Activated naive CD4-positive, alpha-beta T cell treated with anti-CD3 and anti-CD28 coated beads, Interleukin-2, amount 50 U/mL, for 24 hours (primary cell): ENCODE data around the gene AREL1.
A peak's percentile ranks its signal among the peaks of the same experiment; 100 is the strongest.

Experiments
- H3K27ac Mint-ChIP-seq: one replicate; pipeline ENCODE4 v1.8.0; 2021; ENCODE audit warnings: mild to moderate bottlenecking, mixed read lengths
- H3K27me3 Mint-ChIP-seq: one replicate; pipeline ENCODE4 v1.8.0; 2021; ENCODE audit warnings: mixed read lengths
- H3K36me3 Mint-ChIP-seq: one replicate; pipeline ENCODE4 v1.8.0; 2021; ENCODE audit warnings: mixed read lengths
- H3K4me1 Mint-ChIP-seq: one replicate; pipeline ENCODE4 v1.8.0; 2021; ENCODE audit warnings: mixed read lengths
- H3K4me3 Mint-ChIP-seq: one replicate; pipeline ENCODE4 v1.8.0; 2021; ENCODE audit warnings: mild to moderate bottlenecking, mixed read lengths
- H3K9me3 Mint-ChIP-seq: one replicate; pipeline ENCODE4 v1.8.0; 2021; ENCODE audit warnings: mixed read lengths

AREL1 gene

GRCh38 chr14:74638966-74639365 is 73.9 kb downstream of the AREL1 start:
- no peak overlapping the region for H3K27ac Mint-ChIP-seq
- no peak overlapping the region for H3K4me3 Mint-ChIP-seq
- H3K27me3 Mint-ChIP-seq = peaks cover 2% of the 10 kb centered on the region
- H3K36me3 Mint-ChIP-seq = no peaks in the 10 kb centered on the region
- no peaks in the 10 kb centered on the region for H3K4me1 Mint-ChIP-seq
- H3K9me3 Mint-ChIP-seq = no peaks in the 10 kb centered on the region

GRCh38 chr14:74638066-74638465 is 74.8 kb downstream of the AREL1 start:
- peaks cover 2% of the 10 kb centered on the region for H3K27me3 Mint-ChIP-seq
- H3K27ac Mint-ChIP-seq = no peak overlapping the region
- H3K4me3 Mint-ChIP-seq = no peak overlapping the region
- H3K4me1 Mint-ChIP-seq = no peaks in the 10 kb centered on the region
- no peaks in the 10 kb centered on the region for H3K36me3 Mint-ChIP-seq
- no peaks in the 10 kb centered on the region for H3K9me3 Mint-ChIP-seq

GRCh38 chr14:74637178-74637550 is 75.7 kb downstream of the AREL1 start:
- H3K9me3 Mint-ChIP-seq = no peaks in the 10 kb centered on the region
- no peak overlapping the region for H3K27ac Mint-ChIP-seq
- H3K4me1 Mint-ChIP-seq = no peaks in the 10 kb centered on the region
- H3K27me3 Mint-ChIP-seq = peaks cover 2% of the 10 kb centered on the region
- no peaks in the 10 kb centered on the region for H3K36me3 Mint-ChIP-seq
- H3K4me3 Mint-ChIP-seq = no peak overlapping the region

- no peaks in the 10 kb centered on the region for H3K9me3 Mint-ChIP-seq
- H3K36me3 Mint-ChIP-seq = no peaks in the 10 kb centered on the region
- peaks cover 2% of the 10 kb centered on the region for H3K27me3 Mint-ChIP-seq
- no peak overlapping the region for H3K27ac Mint-ChIP-seq
- H3K4me1 Mint-ChIP-seq = no peaks in the 10 kb centered on the region
- H3K4me3 Mint-ChIP-seq = no peak overlapping the region
Observed at GRCh38 chr14:74636424-74637177, 76.3 kb downstream of the AREL1 start.

- Mint-ChIP-seq H3K36me3 (no peaks in the 10 kb centered on the region), H3K4me3 (no peak overlapping the region), H3K27ac (peak overlapping the region; percentile 10), H3K9me3 (no peaks in the 10 kb centered on the region), H3K4me1 (no peaks in the 10 kb centered on the region), H3K27me3 (peaks cover 2% of the 10 kb centered on the region)
Observed at GRCh38 chr14:74635847-74636246, 77.0 kb downstream of the AREL1 start.

GRCh38 chr14:74634964-74635363 is 77.9 kb downstream of the AREL1 start:
- H3K36me3 Mint-ChIP-seq = no peaks in the 10 kb centered on the region
- no peak overlapping the region for H3K27ac Mint-ChIP-seq
- no peak overlapping the region for H3K4me3 Mint-ChIP-seq
- peaks cover 2% of the 10 kb centered on the region for H3K27me3 Mint-ChIP-seq
- no peaks in the 10 kb centered on the region for H3K9me3 Mint-ChIP-seq
- H3K4me1 Mint-ChIP-seq = no peaks in the 10 kb centered on the region

GRCh38 chr14:74634481-74634880 is 78.4 kb downstream of the AREL1 start:
- Mint-ChIP-seq H3K4me3 (no peak overlapping the region), H3K4me1 (no peaks in the 10 kb centered on the region), H3K36me3 (no peaks in the 10 kb centered on the region), H3K9me3 (no peaks in the 10 kb centered on the region), H3K27ac (no peak overlapping the region), H3K27me3 (peaks cover 2% of the 10 kb centered on the region)

- H3K4me3 Mint-ChIP-seq = no peak overlapping the region
- no peaks in the 10 kb centered on the region for H3K9me3 Mint-ChIP-seq
- H3K4me1 Mint-ChIP-seq = no peaks in the 10 kb centered on the region
- H3K27me3 Mint-ChIP-seq = no peaks in the 10 kb centered on the region
- no peaks in the 10 kb centered on the region for H3K36me3 Mint-ChIP-seq
- no peak overlapping the region for H3K27ac Mint-ChIP-seq
Observed at GRCh38 chr14:74630881-74631690, 81.8 kb downstream of the AREL1 start.

- Mint-ChIP-seq H3K9me3 (no peaks in the 10 kb centered on the region), H3K36me3 (no peaks in the 10 kb centered on the region), H3K4me1 (no peaks in the 10 kb centered on the region), H3K4me3 (no peak overlapping the region), H3K27ac (no peak overlapping the region), H3K27me3 (no peaks in the 10 kb centered on the region)
Observed at GRCh38 chr14:74628418-74628817, 84.5 kb downstream of the AREL1 start.

GRCh38 chr14:74627076-74627475 is 85.8 kb downstream of the AREL1 start:
- Mint-ChIP-seq H3K27ac (no peak overlapping the region), H3K4me3 (no peak overlapping the region), H3K9me3 (no peaks in the 10 kb centered on the region)

GRCh38 chr14:74622257-74622656 is 90.6 kb downstream of the AREL1 start:
- H3K36me3 Mint-ChIP-seq = no peaks in the 10 kb centered on the region
- H3K27me3 Mint-ChIP-seq = no peaks in the 10 kb centered on the region
- H3K9me3 Mint-ChIP-seq = no peaks in the 10 kb centered on the region
- H3K27ac Mint-ChIP-seq = no peak overlapping the region
- peaks cover 32% of the 10 kb centered on the region for H3K4me1 Mint-ChIP-seq
- H3K4me3 Mint-ChIP-seq = no peak overlapping the region

More at GRCh38 chr14:74627076-74627475, 85.8 kb downstream of the AREL1 start:
- Mint-ChIP-seq H3K4me1 (no peaks in the 10 kb centered on the region), H3K36me3 (no peaks in the 10 kb centered on the region), H3K27me3 (no peaks in the 10 kb centered on the region)

- Mint-ChIP-seq H3K4me3 (no peak overlapping the region), H3K4me1 (peaks cover 34% of the 10 kb centered on the region), H3K27me3 (no peaks in the 10 kb centered on the region), H3K36me3 (no peaks in the 10 kb centered on the region), H3K27ac (peak overlapping the region; percentile 8), H3K9me3 (no peaks in the 10 kb centered on the region)
Observed at GRCh38 chr14:74621556-74621955, 91.3 kb downstream of the AREL1 start.

- no peaks in the 10 kb centered on the region for H3K9me3 Mint-ChIP-seq
- H3K4me1 Mint-ChIP-seq = peaks cover 41% of the 10 kb centered on the region
- no peaks in the 10 kb centered on the region for H3K36me3 Mint-ChIP-seq
- H3K27me3 Mint-ChIP-seq = no peaks in the 10 kb centered on the region
- H3K27ac Mint-ChIP-seq = no peak overlapping the region
- no peak overlapping the region for H3K4me3 Mint-ChIP-seq
Observed at GRCh38 chr14:74620923-74621322, 92.0 kb downstream of the AREL1 start.

- Mint-ChIP-seq H3K4me1 (peaks cover 45% of the 10 kb centered on the region), H3K27me3 (no peaks in the 10 kb centered on the region), H3K27ac (peak overlapping the region; percentile 83), H3K4me3 (peak overlapping the region; percentile 53), H3K36me3 (no peaks in the 10 kb centered on the region), H3K9me3 (no peaks in the 10 kb centered on the region)
Observed at GRCh38 chr14:74620497-74620921, 92.4 kb downstream of the AREL1 start.

GRCh38 chr14:74619672-74620131 is 93.2 kb downstream of the AREL1 start:
- H3K36me3 Mint-ChIP-seq = no peaks in the 10 kb centered on the region
- H3K4me3 Mint-ChIP-seq = peak overlapping the region; percentile 26
- peak overlapping the region; percentile 83 for H3K27ac Mint-ChIP-seq
- peaks cover 47% of the 10 kb centered on the region for H3K4me1 Mint-ChIP-seq
- no peaks in the 10 kb centered on the region for H3K9me3 Mint-ChIP-seq
- H3K27me3 Mint-ChIP-seq = no peaks in the 10 kb centered on the region
